MCF 10A (cell line): ENCODE results near the gene OR2T6. TPM values are rescaled to one million over a fixed set of nuclear protein-coding genes. Genes with fewer than 3 reads are reported as not detected.

Experiments used
- Bru-seq: library from RNA; stranded (reverse); fragments of 400-500 nt; gene quantifications from one replicate; lab custom pipeline; 2021; lab: Mats Ljungman, UMichigan
- BruChase-seq, 2 experiments: library from RNA; stranded (reverse); fragments of 400-500 nt; gene quantifications; one replicate each; lab custom pipeline; 2021; lab: Mats Ljungman, UMichigan
- BruUV-seq: library from RNA; stranded (reverse); fragments of 400-500 nt; replicated peaks from 2 replicates; lab custom pipeline; 2021; lab: Mats Ljungman, UMichigan
- CTCF ChIA-PET: fragments of 300-600 bp; sonication (Branson Sonifier 250); formaldehyde crosslinking; extraction: SDS; loops from one replicate; lab custom pipeline; 2021; ENCODE audit warnings: antibody characterized with exemption, inconsistent platforms; lab: Yijun Ruan, JAX
- POLR2A ChIA-PET: fragments of 300-600, 350-650 bp; sonication (Branson Sonifier 250); formaldehyde crosslinking; extraction: SDS; loops from one replicate; lab custom pipeline; 2020; ENCODE audit warnings: antibody characterized with exemption, inconsistent platforms; lab: Yijun Ruan, JAX
- DNase-seq: peaks from one replicate; pipeline ENCODE4 v3.0.0-alpha.2; 2018; ENCODE audit not compliant: unreplicated experiment
- H3K27ac Mint-ChIP-seq: one replicate; pipeline ENCODE4 v1.8.0; 2022; ENCODE audit warnings: mild to moderate bottlenecking, low read depth, mixed read lengths; ENCODE audit not compliant: unreplicated experiment
- H3K27me3 Mint-ChIP-seq: one replicate; pipeline ENCODE4 v1.8.0; 2022; ENCODE audit warnings: mixed read lengths; ENCODE audit not compliant: insufficient read depth, unreplicated experiment
- H3K36me3 Mint-ChIP-seq: one replicate; pipeline ENCODE4 v1.8.0; 2022; ENCODE audit warnings: mild to moderate bottlenecking, moderate library complexity, mixed read lengths; ENCODE audit not compliant: insufficient read depth, unreplicated experiment
- H3K4me1 Mint-ChIP-seq: one replicate; pipeline ENCODE4 v1.8.0; 2022; ENCODE audit warnings: mixed read lengths; ENCODE audit not compliant: insufficient read depth, unreplicated experiment
- H3K4me3 Mint-ChIP-seq: one replicate; pipeline ENCODE4 v1.8.0; 2022; ENCODE audit warnings: mild to moderate bottlenecking, moderate library complexity, mixed read lengths; ENCODE audit not compliant: unreplicated experiment
- H3K9me3 Mint-ChIP-seq: one replicate; pipeline ENCODE4 v1.8.0; 2022; ENCODE audit warnings: mixed read lengths; ENCODE audit not compliant: unreplicated experiment
- intact Hi-C: fragments of 100-400 bp; cut with micrococcal nuclease; formaldehyde crosslinking; loops from 2 replicates; pipeline ENCODE4 v1.14.1; 2022
- long read RNA-seq: library from polyadenylated mRNA; stranded (forward); transcript quantifications from one replicate; pipeline ENCODE4 v2.0.0, GENCODE V29; 2022
- total RNA-seq: library from RNA; stranded (reverse); gene quantifications from 2 replicates; pipeline ENCODE4 v1.2.3, GENCODE V29; 2022
- TF ChIP-seq, protein P1 (sequence below): fragments of 200-600 bp; IDR thresholded peaks from one replicate; pipeline ENCODE4 v1.8.0; 2022; ENCODE audit warnings: antibody characterized with exemption, mild to moderate bottlenecking; ENCODE audit not compliant: unreplicated experiment

OR2T6 gene, protein sequence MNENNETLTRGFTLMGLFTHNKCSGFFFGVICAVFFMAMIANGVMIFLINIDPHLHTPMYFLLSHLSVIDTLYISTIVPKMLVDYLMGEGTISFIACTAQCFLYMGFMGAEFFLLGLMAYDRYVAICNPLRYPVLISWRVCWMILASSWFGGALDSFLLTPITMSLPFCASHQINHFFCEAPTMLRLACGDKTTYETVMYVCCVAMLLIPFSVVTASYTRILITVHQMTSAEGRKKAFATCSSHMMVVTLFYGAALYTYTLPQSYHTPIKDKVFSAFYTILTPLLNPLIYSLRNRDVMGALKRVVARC
- total RNA-seq (not detected in 2 replicates), Bru-seq, nascent RNA (percentile 6 among the genes with signal in this experiment), BruChase-seq, experiment 1, labeled RNA remaining after a 6-hour chase (percentile 6 among the genes with signal in this experiment), BruChase-seq, experiment 2, labeled RNA remaining after a 2-hour chase (not detected)
- long read RNA-seq: 0 reads

DNA sequence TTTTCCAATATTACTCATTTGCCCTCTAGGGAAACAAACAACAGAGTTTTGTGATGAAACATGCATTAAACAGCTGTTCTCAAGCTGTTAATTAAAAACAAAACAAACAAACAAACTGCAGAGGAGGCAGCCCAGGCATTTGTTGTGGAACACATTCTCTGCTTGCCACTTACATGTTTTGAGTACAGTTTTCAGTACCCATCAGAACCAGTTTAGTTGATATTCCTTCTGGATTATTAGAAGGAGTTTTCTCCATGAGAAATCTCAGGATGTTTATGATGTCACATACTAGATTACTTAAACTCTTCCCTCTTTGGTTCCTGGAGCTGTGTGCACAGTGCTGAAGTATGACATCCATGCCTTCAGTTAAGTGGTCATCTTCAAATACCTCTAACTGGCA lies at the start of gene OR2T6:
TSS of gene OR2T6 (plus strand) at position 301 of the 400 bp plus-strand sequence. CDS start 11,863 bp downstream, outside the sequence.
- intact Hi-C loops: no loop called here
- no TSS peak for BruUV-seq
- TF ChIP-seq, protein P1, sequence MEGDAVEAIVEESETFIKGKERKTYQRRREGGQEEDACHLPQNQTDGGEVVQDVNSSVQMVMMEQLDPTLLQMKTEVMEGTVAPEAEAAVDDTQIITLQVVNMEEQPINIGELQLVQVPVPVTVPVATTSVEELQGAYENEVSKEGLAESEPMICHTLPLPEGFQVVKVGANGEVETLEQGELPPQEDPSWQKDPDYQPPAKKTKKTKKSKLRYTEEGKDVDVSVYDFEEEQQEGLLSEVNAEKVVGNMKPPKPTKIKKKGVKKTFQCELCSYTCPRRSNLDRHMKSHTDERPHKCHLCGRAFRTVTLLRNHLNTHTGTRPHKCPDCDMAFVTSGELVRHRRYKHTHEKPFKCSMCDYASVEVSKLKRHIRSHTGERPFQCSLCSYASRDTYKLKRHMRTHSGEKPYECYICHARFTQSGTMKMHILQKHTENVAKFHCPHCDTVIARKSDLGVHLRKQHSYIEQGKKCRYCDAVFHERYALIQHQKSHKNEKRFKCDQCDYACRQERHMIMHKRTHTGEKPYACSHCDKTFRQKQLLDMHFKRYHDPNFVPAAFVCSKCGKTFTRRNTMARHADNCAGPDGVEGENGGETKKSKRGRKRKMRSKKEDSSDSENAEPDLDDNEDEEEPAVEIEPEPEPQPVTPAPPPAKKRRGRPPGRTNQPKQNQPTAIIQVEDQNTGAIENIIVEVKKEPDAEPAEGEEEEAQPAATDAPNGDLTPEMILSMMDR: no peak
- H3K27me3 Mint-ChIP-seq: no peaks in the 10 kb centered on the region
- ChIA-PET POLR2A (interaction anchor here (1.1 kb wide), 1 partner anchor 9 kb away, joined by 3 read pairs; no protein-coding TSS in a partner anchor), CTCF (no interaction called here)
- H3K4me3 Mint-ChIP-seq: no peak within 1 kb of the TSS
- peak within 1 kb of the TSS; percentile 11 for H3K27ac Mint-ChIP-seq
- no peaks in the 10 kb centered on the region for H3K36me3 Mint-ChIP-seq
- peak; percentile 12 for DNase-seq
- H3K9me3 Mint-ChIP-seq: peaks cover 7% of the 10 kb centered on the region
- peaks cover 21% of the 10 kb centered on the region for H3K4me1 Mint-ChIP-seq

DNA sequence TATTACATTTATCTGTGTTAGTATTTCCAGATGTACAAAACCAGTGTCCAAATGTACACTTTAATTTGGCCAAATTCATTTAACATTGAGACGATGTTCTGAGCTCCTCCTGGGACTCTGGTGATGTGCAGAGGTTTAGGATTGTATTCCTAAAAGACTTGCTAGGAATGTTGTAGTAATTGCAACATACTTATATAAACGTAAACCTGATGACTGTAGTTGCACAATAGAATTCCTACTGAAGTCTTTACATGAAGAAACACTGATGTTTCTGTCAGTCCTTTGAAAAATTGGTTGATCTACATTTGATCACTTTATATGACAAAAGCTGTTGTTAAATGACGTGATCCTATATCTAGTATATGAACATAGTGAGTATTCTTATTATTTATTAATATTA lies 32.1 kb upstream of the OR2T6 start:
- intact Hi-C loops: no loop called here
- ChIA-PET POLR2A (interaction anchor here (0.6 to 1.0 kb wide), 6 partner anchors 8 to 402 kb away, joined by 3 read pairs; no protein-coding TSS in a partner anchor), CTCF (interaction anchor here (0.5 to 0.6 kb wide), 2 partner anchors 289 to 352 kb away, joined by 3 read pairs; no protein-coding TSS in a partner anchor)
- DNase-seq: peak; percentile 34
- Mint-ChIP-seq H3K9me3 (no peaks in the 10 kb centered on the region), H3K27me3 (no peaks in the 10 kb centered on the region), H3K36me3 (no peaks in the 10 kb centered on the region), H3K27ac (peak overlapping the region; percentile 47), H3K4me3 (no peak overlapping the region), H3K4me1 (peaks cover 17% of the 10 kb centered on the region)
- no TSS peak for BruUV-seq
- TF ChIP-seq, protein P1: no peak

DNA sequence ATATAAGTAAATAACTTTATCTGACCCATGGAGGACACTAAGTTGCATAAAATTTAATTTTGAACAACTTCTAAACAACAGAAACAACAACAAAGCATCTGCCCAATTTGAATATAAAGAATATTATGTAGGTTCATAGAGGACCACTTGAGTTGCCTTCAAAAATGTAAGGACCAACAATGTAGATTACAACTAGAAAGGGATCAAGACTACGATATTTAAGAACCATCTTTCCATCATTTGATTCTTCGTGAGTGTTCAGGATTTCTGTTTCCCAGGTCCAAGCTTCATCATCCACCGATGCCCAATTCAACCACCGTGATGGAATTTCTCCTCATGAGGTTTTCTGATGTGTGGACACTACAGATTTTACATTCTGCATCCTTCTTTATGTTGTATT lies 27.1 kb upstream of the OR2T6 start, which contains the start of gene OR14C36:
TSS of gene OR14C36 (plus strand) at position 301 of the 400 bp plus-strand sequence. CDS start at position 301, 0 bp downstream.
- BruUV-seq: no TSS peak
- no peaks in the 10 kb centered on the region for H3K36me3 Mint-ChIP-seq
- DNase-seq: no peak
- POLR2A ChIA-PET: no interaction called here
- peaks cover 9% of the 10 kb centered on the region for H3K4me1 Mint-ChIP-seq
- no peaks in the 10 kb centered on the region for H3K27me3 Mint-ChIP-seq
- CTCF ChIA-PET: interaction anchor here (1.2 kb wide), 1 partner anchor 19 kb away, joined by 4 read pairs; no protein-coding TSS in a partner anchor
- no peaks in the 10 kb centered on the region for H3K9me3 Mint-ChIP-seq
- no peak within 1 kb of the TSS for H3K27ac Mint-ChIP-seq
- intact Hi-C loops: no loop called here
- H3K4me3 Mint-ChIP-seq: no peak within 1 kb of the TSS
- TF ChIP-seq, protein P1: no peak

DNA sequence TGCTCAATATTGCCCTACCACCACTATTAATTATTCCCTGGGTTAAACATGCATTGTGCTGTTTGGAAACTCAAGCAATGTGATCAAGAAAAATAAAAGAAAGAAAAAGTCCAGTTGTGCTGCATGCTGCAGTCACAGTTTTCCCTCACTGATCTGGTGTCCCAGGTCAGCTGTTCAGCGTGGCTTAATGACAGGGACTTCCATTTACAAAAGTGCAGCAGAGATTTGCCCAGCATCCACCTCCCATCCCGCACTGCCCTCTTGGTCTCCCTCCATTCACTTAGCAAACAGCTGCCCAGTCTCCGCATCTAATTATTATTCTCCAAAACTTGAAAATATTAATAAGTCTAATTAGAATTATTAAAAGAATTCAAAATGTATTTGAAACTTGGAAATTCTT lies 16.1 kb upstream of the OR2T6 start:
- BruUV-seq: no TSS peak
- intact Hi-C loops: no loop called here
- Mint-ChIP-seq H3K27ac (no peak overlapping the region), H3K9me3 (peaks cover 17% of the 10 kb centered on the region), H3K27me3 (no peaks in the 10 kb centered on the region), H3K36me3 (no peaks in the 10 kb centered on the region), H3K4me3 (no peak overlapping the region), H3K4me1 (no peaks in the 10 kb centered on the region)
- POLR2A ChIA-PET: no interaction called here
- no peak for DNase-seq
- CTCF ChIA-PET: interaction anchor here (0.5 to 0.7 kb wide), 2 partner anchors 24 to 338 kb away, joined by 3 to 5 read pairs; no protein-coding TSS in a partner anchor
- TF ChIP-seq, protein P1: no peak
